HG02870 (cell line): Measurements from ENCODE around the gene EXOC6B.

Experiments
- ATAC-seq: cut with Tn5 transposase; IDR thresholded peaks from one replicate; pipeline ENCODE4 v1.9.1; 2021; ENCODE audit warnings: mild to moderate bottlenecking, moderate library complexity; ENCODE audit not compliant: unreplicated experiment

The EXOC6B gene

GRCh38 chr2:72793798-72794440 lies 31.9 kb downstream of the EXOC6B start:
- no peak for ATAC-seq

GRCh38 chr2:72789241-72789640 lies 36.6 kb downstream of the EXOC6B start:
- no peak for ATAC-seq

- ATAC-seq: no peak
These were observed 37.1 kb downstream of the EXOC6B start for GRCh38 chr2:72788756-72789155.

- no peak for ATAC-seq
These were observed 40.3 kb downstream of the EXOC6B start for GRCh38 chr2:72785517-72785916.

- ATAC-seq: no peak
These were observed 43.3 kb downstream of the EXOC6B start for GRCh38 chr2:72782520-72782919.

- ATAC-seq: no peak
These were observed 44.4 kb downstream of the EXOC6B start for GRCh38 chr2:72781480-72781879.

GRCh38 chr2:72780477-72780876 lies 45.4 kb downstream of the EXOC6B start:
- ATAC-seq: no peak

- no peak for ATAC-seq
These were observed 46.3 kb downstream of the EXOC6B start for GRCh38 chr2:72779495-72779894.

GRCh38 chr2:72778410-72778809 lies 47.4 kb downstream of the EXOC6B start:
- no peak for ATAC-seq

GRCh38 chr2:72770879-72771461 lies 54.9 kb downstream of the EXOC6B start:
- ATAC-seq: no peak

GRCh38 chr2:72765997-72766609 lies 59.7 kb downstream of the EXOC6B start:
- ATAC-seq: no peak

- no peak for ATAC-seq
These were observed 63.6 kb downstream of the EXOC6B start for GRCh38 chr2:72762276-72762675.

GRCh38 chr2:72759755-72760154 lies 66.1 kb downstream of the EXOC6B start:
- ATAC-seq: no peak

GRCh38 chr2:72757177-72757775 lies 68.6 kb downstream of the EXOC6B start:
- ATAC-seq: no peak

GRCh38 chr2:72755647-72756423 lies 70.0 kb downstream of the EXOC6B start:
- ATAC-seq: no peak

- no peak for ATAC-seq
These were observed 71.1 kb downstream of the EXOC6B start for GRCh38 chr2:72754628-72755320.

- no peak for ATAC-seq
These were observed 74.7 kb downstream of the EXOC6B start for GRCh38 chr2:72750977-72751639.

- ATAC-seq: no peak
These were observed 75.4 kb downstream of the EXOC6B start for GRCh38 chr2:72750466-72750865.

- ATAC-seq: no peak
These were observed 78.5 kb downstream of the EXOC6B start for GRCh38 chr2:72747344-72747743.

- no peak for ATAC-seq
These were observed 80.0 kb downstream of the EXOC6B start for GRCh38 chr2:72745679-72746368.
